Natural killer cell (primary cell): ENCODE data around the gene MAST3. TPM values are rescaled to one million over a fixed set of nuclear protein-coding genes. Genes with fewer than 3 reads are reported as not detected.
A peak's percentile ranks its signal among the peaks of the same experiment; 100 is the strongest.

Source experiments
- ATAC-seq, 3 donors: fragments of 150-1000 bp in 2 of 3; fragments of 200-7000 bp in 1 of 3; cut with Tn5 transposase; 1 replicate in 1 of 3; 2 replicates in 2 of 3; pipeline ENCODE4 v1.10.0; 2021; ENCODE audit warnings: mild to moderate bottlenecking in 2 of 3, moderate library complexity in 2 of 3
- DNase-seq, 2 donors: peaks; one replicate each; pipeline versions ENCODE4 v3.0.0 to v3.0.0-alpha.2; 2013 to 2021; ENCODE audit warnings: mixed read lengths in 1 of 2
- H3K27ac ChIP-seq: one replicate; pipeline ENCODE4 v1.5.1; 2013; ENCODE audit warnings: mild to moderate bottlenecking, low read length
- H3K27me3 ChIP-seq: one replicate; pipeline ENCODE4 v1.6.1; 2013; ENCODE audit warnings: low read length; ENCODE audit not compliant: control insufficient read depth, insufficient read depth
- H3K36me3 ChIP-seq: one replicate; pipeline ENCODE4 v1.6.1; 2013; ENCODE audit warnings: low read length; ENCODE audit not compliant: control insufficient read depth, insufficient read depth
- H3K4me1 ChIP-seq: one replicate; pipeline ENCODE4 v1.6.1; 2013; ENCODE audit warnings: low read length; ENCODE audit not compliant: control insufficient read depth, insufficient read depth
- H3K4me3 ChIP-seq: one replicate; pipeline ENCODE4 v1.5.1; 2013; ENCODE audit warnings: low read length
- H3K9me3 ChIP-seq: one replicate; pipeline ENCODE4 v1.6.1; 2013; ENCODE audit warnings: low read length; ENCODE audit not compliant: control insufficient read depth, insufficient read depth
- H3K27ac Mint-ChIP-seq, 2 donors: one replicate each; pipeline ENCODE4 v1.8.0; 2022; ENCODE audit warnings: mild to moderate bottlenecking in 2 of 2, mixed read lengths in 2 of 2, moderate library complexity in 1 of 2
- H3K27me3 Mint-ChIP-seq, 2 donors: one replicate each; pipeline ENCODE4 v1.8.0; 2022; ENCODE audit warnings: low read depth in 2 of 2, mixed read lengths in 2 of 2
- H3K36me3 Mint-ChIP-seq: one replicate; pipeline ENCODE4 v1.8.0; 2022; ENCODE audit warnings: mixed read lengths
- H3K4me1 Mint-ChIP-seq, 2 donors: one replicate each; pipeline ENCODE4 v1.8.0; 2022; ENCODE audit warnings: mixed read lengths in 2 of 2
- H3K4me3 Mint-ChIP-seq: one replicate; pipeline ENCODE4 v1.8.0; 2022; ENCODE audit warnings: mild to moderate bottlenecking, moderate library complexity, mixed read lengths
- H3K9me3 Mint-ChIP-seq, 2 donors: one replicate each; pipeline ENCODE4 v1.8.0; 2022; ENCODE audit warnings: mixed read lengths in 2 of 2
- CTCF ChIP-seq: fragments of 200-600 bp; IDR thresholded peaks from one replicate; pipeline ENCODE4 v1.8.0; 2022; ENCODE audit warnings: antibody characterized with exemption
- WGBS: methylation state at CpG from one replicate; pipeline ENCODE4 v1.1.7; 2013; ENCODE audit warnings: missing lambda C conversion rate; ENCODE audit not compliant: insufficient coverage; 5-methylcytosine and 5-hydroxymethylcytosine counted together
- intact Hi-C: fragments of 100-400 bp; cut with micrococcal nuclease; formaldehyde crosslinking; loops from one replicate; pipeline ENCODE4 v1.14.2; 2022
- total RNA-seq, 4 donors: library from RNA; stranded (reverse); fragments of 120-200 nt in 1 of 4; gene quantifications; one replicate each; pipeline versions ENCODE4 v1.2.3 to v1.2.4, GENCODE V29; 2013 to 2022

The MAST3 gene
- total RNA-seq, 3 donors from 2014 or later (not counting 1 experiment from before 2014, with no cell fraction given): 84.5 to 101 (median 101) TPM

DNA sequence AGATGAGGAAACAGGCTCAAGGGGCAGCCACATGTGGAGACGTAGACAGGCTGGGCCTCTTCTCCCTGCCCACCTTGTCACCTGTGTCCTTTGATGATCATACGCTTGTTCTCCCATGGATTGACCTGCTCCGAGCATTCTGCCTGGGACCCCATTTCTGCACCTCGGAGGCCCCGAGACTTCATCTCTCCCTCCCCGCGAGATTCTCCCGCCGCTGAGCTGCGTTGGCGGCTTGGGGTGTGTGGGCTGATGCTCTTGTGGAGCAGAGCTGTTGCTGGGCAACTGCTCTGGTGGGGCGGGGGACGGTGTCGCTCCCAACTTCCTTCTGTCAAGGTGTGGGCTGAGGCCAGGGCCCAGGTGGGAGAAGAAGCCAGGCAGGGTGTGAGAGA lies 22.1 kb downstream of the MAST3 start:
- 48% methylated on average over 12 of the region's 14 CpGs for WGBS
- peak overlapping the region; percentile 83 for H3K4me3 ChIP-seq
- peak overlapping the region; percentile 91 to 99 for H3K27ac Mint-ChIP-seq
- H3K27ac ChIP-seq: peak overlapping the region; percentile 74
- H3K9me3 ChIP-seq: no peaks in the 10 kb centered on the region
- H3K4me1 ChIP-seq: peaks cover 41% of the 10 kb centered on the region
- ATAC-seq: peak in 2 of 3 donors; percentile 28 to 29
- H3K9me3 Mint-ChIP-seq: no peaks in the 10 kb centered on the region
- TF ChIP-seq CTCF: no peak
- peak; percentile 32 to 80 for DNase-seq
- peaks cover 30 to 55% of the 10 kb centered on the region in 2 donors for H3K4me1 Mint-ChIP-seq
- intact Hi-C loops: loop anchor here (2.0 kb wide), 1 partner anchor 33 kb away; the partner anchor contains the start of gene PIK3R2
- peak overlapping the region; percentile 91 for H3K4me3 Mint-ChIP-seq
- peaks cover 38% of the 10 kb centered on the region for H3K36me3 ChIP-seq
- no peaks in the 10 kb centered on the region for H3K36me3 Mint-ChIP-seq
- H3K27me3 ChIP-seq: no peaks in the 10 kb centered on the region
- H3K27me3 Mint-ChIP-seq: no peaks in the 10 kb centered on the region

DNA sequence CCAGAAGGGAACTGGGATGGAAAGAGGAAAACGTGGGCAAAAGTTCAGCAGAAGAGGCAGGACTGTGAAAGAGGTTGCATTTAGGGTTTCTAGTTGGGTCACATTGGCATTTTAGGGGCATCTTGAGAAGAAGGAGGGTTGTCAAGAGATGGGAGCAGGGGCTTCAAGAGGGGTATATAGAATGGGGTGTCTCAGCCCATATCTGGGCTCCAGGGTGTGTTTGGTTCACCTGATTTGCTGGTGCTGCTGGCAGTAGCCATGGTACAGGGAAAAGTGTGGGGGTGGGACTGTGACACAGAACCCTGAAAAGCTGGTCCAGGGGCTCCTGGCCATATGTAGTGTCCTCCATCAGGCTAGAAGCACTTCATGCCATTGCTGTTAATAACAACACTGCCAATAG lies 22.5 kb downstream of the MAST3 start:
- DNase-seq (no peak), ATAC-seq (no peak)
- peak overlapping the region; percentile 91 for H3K4me3 Mint-ChIP-seq
- H3K27ac ChIP-seq: peak overlapping the region; percentile 74
- peaks cover 41% of the 10 kb centered on the region for H3K4me1 ChIP-seq
- peak overlapping the region; percentile 91 to 99 for H3K27ac Mint-ChIP-seq
- intact Hi-C loops: no loop called here
- no peaks in the 10 kb centered on the region for H3K9me3 Mint-ChIP-seq
- H3K9me3 ChIP-seq: no peaks in the 10 kb centered on the region
- no peak for TF ChIP-seq CTCF
- WGBS: 55% methylated on average over 1 of the region's 1 CpG
- H3K27me3 Mint-ChIP-seq: no peaks in the 10 kb centered on the region
- peaks cover 41% of the 10 kb centered on the region for H3K36me3 ChIP-seq
- peaks cover 26 to 51% of the 10 kb centered on the region in 2 donors for H3K4me1 Mint-ChIP-seq
- H3K27me3 ChIP-seq: no peaks in the 10 kb centered on the region
- H3K4me3 ChIP-seq: peak overlapping the region; percentile 83
- no peaks in the 10 kb centered on the region for H3K36me3 Mint-ChIP-seq

- Histone ChIP-seq H3K9me3 (no peaks in the 10 kb centered on the region), H3K4me1 (peaks cover 41% of the 10 kb centered on the region), H3K27ac (peak overlapping the region; percentile 23), H3K36me3 (peaks cover 49% of the 10 kb centered on the region), H3K27me3 (no peaks in the 10 kb centered on the region), H3K4me3 (no peak overlapping the region)
- Mint-ChIP-seq H3K9me3 (no peaks in the 10 kb centered on the region), H3K27ac (peak overlapping the region; percentile 91 to 99), H3K4me3 (no peak overlapping the region), H3K36me3 (no peaks in the 10 kb centered on the region), H3K4me1 (peaks cover 26 to 46% of the 10 kb centered on the region in 2 donors), H3K27me3 (no peaks in the 10 kb centered on the region)
- ATAC-seq: no peak
- 95% methylated on average over 5 of the region's 5 CpGs for WGBS
- intact Hi-C loops: no loop called here
- DNase-seq: no peak
- no peak for TF ChIP-seq CTCF
Measured at GRCh38 chr19:18121166-18121565, 23.6 kb downstream of the MAST3 start.

DNA sequence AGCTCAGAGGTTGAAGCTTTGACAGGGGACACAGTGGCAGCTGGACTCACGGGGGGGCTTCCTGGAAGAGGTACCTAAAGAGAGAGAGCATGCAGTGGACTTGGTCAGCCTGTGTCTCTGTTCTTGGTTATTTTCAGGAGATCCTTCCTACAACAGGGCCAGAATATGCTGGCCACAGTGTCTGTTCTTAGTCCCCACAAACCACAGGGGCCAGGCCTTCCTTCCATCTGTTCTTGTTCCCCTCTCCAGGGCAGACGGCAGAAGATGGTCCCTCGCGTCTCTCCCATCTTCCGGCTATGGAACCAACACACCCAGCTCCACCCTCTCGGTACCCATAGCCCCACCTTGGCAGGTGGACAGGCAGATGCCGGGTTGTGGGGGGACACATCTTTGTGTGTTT lies 24.8 kb downstream of the MAST3 start:
- intact Hi-C loops: no loop called here
- no peak for DNase-seq
- H3K9me3 ChIP-seq: no peaks in the 10 kb centered on the region
- peaks cover 36% of the 10 kb centered on the region for H3K4me1 ChIP-seq
- WGBS: 98% methylated on average over 6 of the region's 7 CpGs
- H3K4me3 ChIP-seq: no peak overlapping the region
- Mint-ChIP-seq H3K36me3 (no peaks in the 10 kb centered on the region), H3K4me1 (peaks cover 20 to 44% of the 10 kb centered on the region in 2 donors), H3K27me3 (no peaks in the 10 kb centered on the region), H3K4me3 (no peak overlapping the region), H3K9me3 (no peaks in the 10 kb centered on the region), H3K27ac (no peak overlapping the region)
- no peaks in the 10 kb centered on the region for H3K27me3 ChIP-seq
- no peak for ATAC-seq
- no peak overlapping the region for H3K27ac ChIP-seq
- H3K36me3 ChIP-seq: peaks cover 54% of the 10 kb centered on the region
- no peak for TF ChIP-seq CTCF
